Tibial nerve (tissue), 4 donors: Measurements from ENCODE around the gene S100PBP. TPM values are rescaled to one million over a fixed set of nuclear protein-coding genes. Genes with fewer than 3 reads are reported as not detected.

Experiments used
- DNase-seq, 2 donors: peaks; one replicate each; pipeline ENCODE4 v3.0.0-alpha.2; 2019; ENCODE audit warnings: low spot score in 2 of 2
- H3K27ac ChIP-seq, 4 donors: fragments of 200-600 bp; sonication (generic) in 3 of 4; one replicate each; pipeline ENCODE4 v1.5.1; 2017 to 2019; ENCODE audit warnings: mild to moderate bottlenecking in 1 of 4
- H3K27me3 ChIP-seq, 2 donors: fragments of 200-600 bp; sonication (generic) in 1 of 2; one replicate each; pipeline versions ENCODE4 v1.5.1 to v1.6.0; 2017 to 2019
- H3K36me3 ChIP-seq, 3 donors: fragments of 200-600 bp; sonication (generic); one replicate each; pipeline ENCODE4 v1.5.1; 2018 to 2019
- H3K4me1 ChIP-seq, 4 donors: fragments of 200-600 bp; sonication (generic) in 3 of 4; one replicate each; pipeline ENCODE4 v1.5.1; 2017 to 2019
- H3K4me3 ChIP-seq, 4 donors: fragments of 200-600 bp; sonication (generic) in 3 of 4; one replicate each; pipeline ENCODE4 v1.5.1; 2017 to 2019; ENCODE audit warnings: mild to moderate bottlenecking in 1 of 4, moderate library complexity in 1 of 4
- H3K9me3 ChIP-seq, 4 donors: fragments of 200-600 bp; sonication (generic) in 3 of 4; one replicate each; pipeline ENCODE4 v1.5.1; 2017 to 2019
- CTCF ChIP-seq, 5 experiments: fragments of 200-600 bp in 3 of 5; fragments of 450-650 bp in 2 of 5; sonication (generic) in 3 of 5; IDR thresholded peaks; one replicate each; pipeline ENCODE4 v1.5.1; 2016 to 2019; ENCODE audit warnings: antibody characterized with exemption in 5 of 5, mild to moderate bottlenecking in 3 of 5, moderate library complexity in 2 of 5
- EP300 ChIP-seq, 2 donors: sonication (generic); formaldehyde crosslinking; IDR thresholded peaks; one replicate each; pipeline ENCODE4 v1.6.1; 2017; ENCODE audit warnings: antibody characterized with exemption in 2 of 2, mild to moderate bottlenecking in 1 of 2
- POLR2A ChIP-seq, 2 donors: fragments of 450-650 bp; IDR thresholded peaks; one replicate each; pipeline ENCODE4 v1.6.1; 2017; ENCODE audit warnings: antibody characterized with exemption in 2 of 2, mild to moderate bottlenecking in 2 of 2, moderate library complexity in 2 of 2
- WGBS, 2 donors: methylation state at CpG; one replicate each; pipeline ENCODE4 v1.1.5; 2018; 5-methylcytosine and 5-hydroxymethylcytosine counted together
- total RNA-seq, 4 donors: library from RNA; depleted of rRNA; stranded (reverse); fragments of >200 nt; gene quantifications; one replicate each; pipeline ENCODE4 v1.1.0, GENCODE V29; 2016

Gene S100PBP
- total RNA-seq, 4 donors from 2014 or later = 24.0 to 55.5 (median 33.4) TPM

- DNase-seq = no peak
Measured at GRCh38 chr1:32876341-32877210, 59.1 kb downstream of the S100PBP start.

GRCh38 chr1:32877211-32878110 is 60.0 kb downstream of the S100PBP start:
- Histone ChIP-seq H3K4me3 (no peak overlapping the region), H3K27me3 (peaks cover 0 to 24% of the 10 kb centered on the region in 2 donors), H3K4me1 (peaks cover 0 to 13% (median under 1%) of the 10 kb centered on the region in 4 donors), H3K27ac (no peak overlapping the region), H3K9me3 (no peaks in the 10 kb centered on the region), H3K36me3 (no peaks in the 10 kb centered on the region)
- WGBS, 2 donors = 60 to 67% methylated on average over 13 of the region's 13 CpGs
- no peak for DNase-seq
- TF ChIP-seq POLR2A (IDR thresholded peaks at IDR 0.05) = no peak
- no peak for TF ChIP-seq CTCF (IDR thresholded peaks at IDR 0.05)
- TF ChIP-seq EP300 (IDR thresholded peaks at IDR 0.05) = no peak

More at GRCh38 chr1:32876341-32877210, 59.1 kb downstream of the S100PBP start:
- Histone ChIP-seq H3K27me3 (peaks cover 0 to 33% of the 10 kb centered on the region in 2 donors), H3K4me3 (no peak overlapping the region), H3K4me1 (peaks cover 0 to 17% (median 3%) of the 10 kb centered on the region in 4 donors), H3K9me3 (no peaks in the 10 kb centered on the region), H3K36me3 (no peaks in the 10 kb centered on the region), H3K27ac (no peak overlapping the region)
- TF ChIP-seq EP300 (IDR thresholded peaks at IDR 0.05) (no peak), POLR2A (IDR thresholded peaks at IDR 0.05) (no peak), CTCF (IDR thresholded peaks at IDR 0.05) (peak; percentile 53 to 73 (median 64))
- 29 to 59% methylated on average over 14 to 15 of the region's 16 CpGs for WGBS, 2 donors

- H3K36me3 ChIP-seq = no peaks in the 10 kb centered on the region
- no peaks in the 10 kb centered on the region for H3K9me3 ChIP-seq
- H3K4me1 ChIP-seq = peaks cover 0 to 8% (median 0%) of the 10 kb centered on the region in 4 donors
- DNase-seq = no peak
- no peak overlapping the region for H3K4me3 ChIP-seq
- 62 to 82% methylated on average over 3 to 4 of the region's 6 CpGs for WGBS, 2 donors
- H3K27ac ChIP-seq = no peak overlapping the region
- no peak for TF ChIP-seq CTCF (IDR thresholded peaks at IDR 0.05)
- no peak for TF ChIP-seq POLR2A (IDR thresholded peaks at IDR 0.05)
- no peak for TF ChIP-seq EP300 (IDR thresholded peaks at IDR 0.05)
- H3K27me3 ChIP-seq = peaks cover 0 to 27% of the 10 kb centered on the region in 2 donors
Measured at GRCh38 chr1:32878183-32878582, 60.7 kb downstream of the S100PBP start.

GRCh38 chr1:32878637-32879041 is 61.2 kb downstream of the S100PBP start:
- H3K4me1 ChIP-seq = peaks cover 0 to 8% (median 0%) of the 10 kb centered on the region in 4 donors

More at GRCh38 chr1:32878637-32879041, 61.2 kb downstream of the S100PBP start:
- H3K27me3 ChIP-seq = peaks cover 0 to 32% of the 10 kb centered on the region in 2 donors
- H3K27ac ChIP-seq = no peak overlapping the region
- H3K9me3 ChIP-seq = no peaks in the 10 kb centered on the region
- TF ChIP-seq EP300 (IDR thresholded peaks at IDR 0.05) (no peak), POLR2A (IDR thresholded peaks at IDR 0.05) (no peak), CTCF (IDR thresholded peaks at IDR 0.05) (no peak)
- H3K4me3 ChIP-seq = no peak overlapping the region
- DNase-seq = no peak
- 60 to 74% methylated on average over 1 to 5 of the region's 5 CpGs for WGBS, 2 donors
- no peaks in the 10 kb centered on the region for H3K36me3 ChIP-seq
